GM12878 (cell line): ENCODE measurements around the gene CD9.

Source experiments
- BACH1 ChIP-seq: fragments of 450-650 bp; IDR thresholded peaks from 2 replicates; pipeline ENCODE4 v1.6.1; 2017; ENCODE audit warnings: mild to moderate bottlenecking, borderline replicate concordance
- BCL11A ChIP-seq: IDR thresholded peaks from 2 replicates; pipeline ENCODE4 v1.6.1; 2011; ENCODE audit warnings: low read depth, low read length
- BMI1 ChIP-seq: fragments of 450-650 bp; IDR thresholded peaks from 2 replicates; pipeline ENCODE4 v1.6.1; 2016; ENCODE audit warnings: mild to moderate bottlenecking, moderate library complexity, borderline replicate concordance
- CHD4 ChIP-seq: fragments of 200-600 bp; sonication (generic); IDR thresholded peaks from 2 replicates; pipeline ENCODE4 v1.6.1; 2016; ENCODE audit warnings: mild to moderate bottlenecking
- CREM ChIP-seq: IDR thresholded peaks from 2 replicates; pipeline ENCODE4 v1.6.1; 2014; ENCODE audit warnings: antibody characterized with exemption, low read depth
- EED ChIP-seq: sonication (generic); IDR thresholded peaks from 2 replicates; pipeline ENCODE4 v1.6.1; 2016; ENCODE audit warnings: antibody characterized with exemption, low read depth
- EGR1 ChIP-seq, 2 experiments: IDR thresholded peaks; 1 replicate in 1 of 2; 2 replicates in 1 of 2; pipeline ENCODE4 v1.6.1; 2011 to 2012; ENCODE audit warnings: low read depth in 2 of 2, low read length in 2 of 2, borderline replicate concordance in 1 of 2, mild to moderate bottlenecking in 1 of 2, moderate library complexity in 1 of 2
- MEF2B ChIP-seq: fragments of 450-650 bp; IDR thresholded peaks from 2 replicates; pipeline ENCODE4 v1.6.1; 2018; ENCODE audit warnings: mild to moderate bottlenecking, moderate library complexity; ENCODE audit not compliant: partially characterized antibody, poor library complexity, severe bottlenecking
- POLR2A ChIP-seq: IDR thresholded peaks from 2 replicates; pipeline ENCODE4 v1.6.1; 2011; ENCODE audit warnings: low read depth, mild to moderate bottlenecking, low read length
- SP1 ChIP-seq: IDR thresholded peaks from one replicate; pipeline ENCODE4 v1.6.1; 2011; ENCODE audit warnings: low read depth, low read length
- STAT1 ChIP-seq: fragments of 450-650 bp; conservative IDR thresholded peaks from 2 replicates; pipeline ENCODE4 v1.6.1; 2014; ENCODE audit warnings: antibody characterized with exemption, mild to moderate bottlenecking
- TAF1 ChIP-seq: IDR thresholded peaks from 2 replicates; pipeline ENCODE4 v1.6.1; 2011; ENCODE audit warnings: mild to moderate bottlenecking, low read depth, low read length, borderline replicate concordance
- ZNF687 ChIP-seq: fragments of 450-650 bp; IDR thresholded peaks from 2 replicates; pipeline ENCODE4 v1.6.1; 2017; ENCODE audit warnings: mild to moderate bottlenecking, moderate library complexity

GRCh38 chr12:6195665-6196535 is 4.3 kb upstream of the CD9 start:
- TF ChIP-seq EED (no peak), ZNF687 (no peak), BCL11A (no peak), CREM (no peak), SP1 (no peak), EGR1 (IDR thresholded peaks at IDR 0.05; ENCODE audit: borderline replicate concordance in 1 of 2, low read depth in 2 of 2, low read length in 2 of 2) (no peak), BMI1 (no peak), BACH1 (no peak), CHD4 (no peak), STAT1 (no peak; the same call in 1 of the 2 replicates), TAF1 (no peak), POLR2A (no peak), MEF2B (no peak)
